T-cell (primary cell): ENCODE measurements around the gene EPB41L4A. TPM values are rescaled to one million over a fixed set of nuclear protein-coding genes. Genes with fewer than 3 reads are reported as not detected.

Experiments used
- ATAC-seq, 4 experiments: fragments of 200-7000 bp in 3 of 4; fragments of 150-1000 bp in 1 of 4; cut with Tn5 transposase; replicated peaks in 1 of 4; 1 replicate in 3 of 4; 2 replicates in 1 of 4; pipeline ENCODE4 v1.10.0; 2021; ENCODE audit warnings: moderate library complexity in 3 of 4, mild to moderate bottlenecking in 2 of 4, moderate number of reproducible peaks in 1 of 4
- CTCF ChIA-PET, 2 donors: fragments of 300-600 bp; sonication (Branson Sonifier 250); formaldehyde crosslinking; loops; one replicate each; lab custom pipeline; 2022; ENCODE audit warnings: antibody characterized with exemption in 2 of 2; lab: Charles Lee
- POLR2A ChIA-PET, 2 donors: fragments of 300-600 bp; sonication (Branson Sonifier 250); formaldehyde crosslinking; loops; one replicate each; lab custom pipeline; 2022; ENCODE audit warnings: antibody characterized with exemption in 2 of 2; lab: Charles Lee
- DNase-seq, 35 experiments: peaks; one replicate each; pipeline versions ENCODE4 v3.0.0 to v3.0.0-alpha.2; 2013 to 2023
- H3K27ac ChIP-seq: one replicate; pipeline ENCODE4 v1.5.1; 2013; ENCODE audit warnings: low read length
- H3K27me3 ChIP-seq, 2 experiments: replicated peaks in 1 of 2; 1 replicate in 1 of 2; 2 replicates in 1 of 2; pipeline versions ENCODE4 v1.6.1 to v1.7.0; 2013; ENCODE audit warnings: low read length in 1 of 2, mixed read lengths in 1 of 2; ENCODE audit not compliant: control insufficient read depth in 2 of 2, insufficient read depth in 2 of 2; ENCODE audit errors: extremely low read depth in 1 of 2
- H3K36me3 ChIP-seq, 2 donors: 1 replicate in 1 of 2; 2 replicates in 1 of 2; pipeline versions ENCODE4 v1.6.1 to v1.7.0; 2013; ENCODE audit warnings: low read length in 1 of 2; ENCODE audit not compliant: control insufficient read depth in 2 of 2, insufficient read depth in 1 of 2; ENCODE audit errors: extremely low read depth in 1 of 2
- H3K4me1 ChIP-seq, 2 experiments: 1 replicate in 1 of 2; 2 replicates in 1 of 2; pipeline versions ENCODE4 v1.6.1 to v1.7.0; 2013; ENCODE audit warnings: low read length in 2 of 2, mixed read lengths in 1 of 2; ENCODE audit not compliant: insufficient read depth in 2 of 2, control insufficient read depth in 1 of 2; ENCODE audit errors: extremely low read depth in 1 of 2
- H3K4me3 ChIP-seq, 2 donors: 1 replicate in 1 of 2; 2 replicates in 1 of 2; pipeline versions ENCODE4 v1.5.1 to v1.7.0; 2013; ENCODE audit warnings: mild to moderate bottlenecking in 2 of 2, low read length in 1 of 2, moderate library complexity in 1 of 2; ENCODE audit not compliant: control insufficient read depth in 1 of 2; ENCODE audit errors: extremely low read depth in 1 of 2
- H3K9me3 ChIP-seq: 2 replicates; pipeline ENCODE4 v1.7.0; 2013
- H3K27ac Mint-ChIP-seq, 2 donors: one replicate each; pipeline ENCODE4 v1.8.0; 2020 to 2021; ENCODE audit warnings: mild to moderate bottlenecking in 2 of 2, mixed read lengths in 2 of 2
- H3K27me3 Mint-ChIP-seq, 2 donors: one replicate each; pipeline ENCODE4 v1.8.0; 2021 to 2022; ENCODE audit warnings: mixed read lengths in 2 of 2
- H3K36me3 Mint-ChIP-seq: one replicate; pipeline ENCODE4 v1.8.0; 2021; ENCODE audit warnings: mixed read lengths
- H3K4me1 Mint-ChIP-seq, 3 donors: one replicate each; pipeline ENCODE4 v1.8.0; 2020 to 2022; ENCODE audit warnings: mixed read lengths in 3 of 3, mild to moderate bottlenecking in 1 of 3
- H3K4me3 Mint-ChIP-seq, 3 donors: one replicate each; pipeline ENCODE4 v1.8.0; 2020 to 2022; ENCODE audit warnings: mild to moderate bottlenecking in 3 of 3, mixed read lengths in 3 of 3, moderate library complexity in 3 of 3
- H3K9me3 Mint-ChIP-seq, 3 donors: one replicate each; pipeline ENCODE4 v1.8.0; 2020 to 2022; ENCODE audit warnings: mixed read lengths in 3 of 3
- WGBS: methylation state at CpG from one replicate; pipeline ENCODE4 v1.1.5; 2013; ENCODE audit warnings: missing lambda C conversion rate; ENCODE audit not compliant: insufficient coverage; 5-methylcytosine and 5-hydroxymethylcytosine counted together
- total RNA-seq, 35 experiments: library from RNA in 6 of 35; stranded (reverse) in 6 of 35; fragments of 120-200 nt in 1 of 35; gene quantifications; one replicate each; pipeline versions ENCODE4 v1.2.1 to v1.2.4 and lab custom pipeline; 2013 to 2026

The EPB41L4A gene
- total RNA-seq, 5 donors from 2014 or later (not counting 1 experiment from before 2014, with no cell fraction given) = 0.47 to 2.5 (median 1.5) TPM

DNA sequence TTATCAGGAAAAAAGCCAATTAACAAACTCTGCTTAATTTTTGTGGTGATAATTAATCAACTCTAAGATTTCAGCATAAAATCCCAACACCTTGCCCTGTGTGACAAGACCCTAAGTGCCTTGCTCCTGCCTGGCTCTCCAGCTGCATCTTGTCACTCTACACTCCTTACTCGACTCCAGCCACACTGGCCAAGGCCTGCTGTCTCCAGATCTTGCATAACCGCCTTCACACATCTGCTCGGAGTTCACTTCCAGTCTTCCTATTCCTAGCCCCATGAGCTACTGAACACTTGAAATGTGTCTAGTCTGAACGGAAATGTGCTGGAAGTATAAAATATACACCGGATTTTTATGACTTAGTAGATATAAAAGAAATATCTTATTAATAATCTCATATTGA is 259.6 kb downstream of the EPB41L4A start:
- Histone ChIP-seq H3K36me3 (peaks cover 2 to 23% of the 10 kb centered on the region in 2 donors), H3K27ac (no peak overlapping the region), H3K9me3 (no peaks in the 10 kb centered on the region), H3K4me1 (peaks cover 9 to 13% of the 10 kb centered on the region in 2 experiments), H3K4me3 (no peak overlapping the region), H3K27me3 (peaks cover 0 to 3% of the 10 kb centered on the region in 2 experiments)
- 89% methylated on average over 1 of the region's 5 CpGs for WGBS
- H3K36me3 Mint-ChIP-seq = peaks cover 19% of the 10 kb centered on the region
- ChIA-PET POLR2A (no interaction called here), CTCF (interaction anchor here (0.7 to 1.2 kb wide), 4 partner anchors 10 to 1534 kb away, joined by 3 read pairs; no protein-coding TSS in a partner anchor)
- peaks cover 0 to 3% (median 0%) of the 10 kb centered on the region in 3 donors for H3K9me3 Mint-ChIP-seq
- ATAC-seq (no peak), DNase-seq (no peak)
- peak overlapping the region in 2 of 3 donors; percentile 11 to 32 for H3K4me3 Mint-ChIP-seq
- H3K27me3 Mint-ChIP-seq = no peaks in the 10 kb centered on the region
- no peak overlapping the region for H3K27ac Mint-ChIP-seq
- H3K4me1 Mint-ChIP-seq = peaks cover 30 to 38% (median 30%) of the 10 kb centered on the region in 3 donors

DNA sequence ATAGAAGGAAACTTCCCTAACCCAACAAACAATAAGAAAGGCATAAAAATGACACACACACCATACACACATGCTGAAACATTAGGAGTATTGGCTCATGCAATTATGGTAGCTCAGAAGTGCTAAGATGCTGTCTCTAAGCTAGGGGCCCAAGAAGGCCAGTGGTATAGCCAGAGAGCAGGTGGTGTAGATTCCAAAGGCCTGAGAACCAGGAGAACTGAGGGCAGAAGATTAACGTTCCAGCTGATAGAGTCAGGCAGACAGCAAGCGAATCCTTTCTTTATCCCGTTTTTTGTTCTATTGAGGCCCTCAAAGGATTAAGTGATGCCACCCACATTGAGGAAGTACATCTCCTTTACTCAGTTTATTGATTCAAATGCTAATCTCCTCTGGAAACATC is 262.9 kb downstream of the EPB41L4A start:
- Histone ChIP-seq H3K4me3 (no peak overlapping the region), H3K4me1 (peaks cover 1 to 8% of the 10 kb centered on the region in 2 experiments), H3K36me3 (no peaks in the 10 kb centered on the region), H3K27ac (no peak overlapping the region), H3K9me3 (no peaks in the 10 kb centered on the region), H3K27me3 (peaks cover 0 to 7% of the 10 kb centered on the region in 2 experiments)
- no peaks in the 10 kb centered on the region for H3K36me3 Mint-ChIP-seq
- POLR2A ChIA-PET = no interaction called here
- ATAC-seq (no peak), DNase-seq (no peak)
- peaks cover 0 to 3% (median 0%) of the 10 kb centered on the region in 3 donors for H3K9me3 Mint-ChIP-seq
- WGBS = 93% methylated on average over 3 of the region's 3 CpGs
- H3K27ac Mint-ChIP-seq = no peak overlapping the region
- no peak overlapping the region for H3K4me3 Mint-ChIP-seq
- peaks cover 6 to 11% (median 8%) of the 10 kb centered on the region in 3 donors for H3K4me1 Mint-ChIP-seq
- H3K27me3 Mint-ChIP-seq = peaks cover 0 to 4% of the 10 kb centered on the region in 2 donors
- CTCF ChIA-PET = no interaction called here

DNA sequence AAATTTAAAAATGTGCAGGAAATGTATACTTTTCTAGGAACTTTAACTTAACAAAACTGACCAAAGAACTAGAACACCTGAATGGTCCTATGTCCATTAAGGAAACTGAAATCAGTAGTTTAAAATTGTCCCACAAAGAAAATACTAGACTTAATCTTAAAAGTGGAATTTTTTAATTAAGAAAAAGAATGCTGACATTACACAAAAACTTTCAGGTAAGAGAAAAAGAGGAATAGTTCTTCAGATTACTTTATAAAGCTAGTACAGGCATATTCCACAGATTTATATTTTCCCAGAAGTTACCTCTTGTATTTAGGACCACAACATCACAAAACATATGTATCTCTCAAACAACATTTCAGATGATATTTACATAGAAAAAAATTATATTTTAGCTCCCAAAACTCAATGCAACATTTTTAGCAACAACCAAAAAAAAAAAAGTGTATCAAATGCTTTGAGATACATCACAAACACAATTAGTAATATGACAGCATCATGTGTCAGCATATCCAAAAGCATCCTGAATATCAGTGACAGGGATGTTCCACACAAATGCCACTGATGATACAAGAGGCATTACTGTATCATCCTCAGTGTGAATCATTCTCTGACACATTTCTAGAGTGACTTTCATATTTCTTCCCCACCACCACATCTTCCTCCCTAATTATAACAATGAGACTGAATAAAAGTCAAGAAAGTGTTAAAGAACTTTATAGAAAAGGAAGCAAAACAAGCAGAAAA is 264.0 kb downstream of the EPB41L4A start:
- POLR2A ChIA-PET = no interaction called here
- ATAC-seq = no peak

DNA sequence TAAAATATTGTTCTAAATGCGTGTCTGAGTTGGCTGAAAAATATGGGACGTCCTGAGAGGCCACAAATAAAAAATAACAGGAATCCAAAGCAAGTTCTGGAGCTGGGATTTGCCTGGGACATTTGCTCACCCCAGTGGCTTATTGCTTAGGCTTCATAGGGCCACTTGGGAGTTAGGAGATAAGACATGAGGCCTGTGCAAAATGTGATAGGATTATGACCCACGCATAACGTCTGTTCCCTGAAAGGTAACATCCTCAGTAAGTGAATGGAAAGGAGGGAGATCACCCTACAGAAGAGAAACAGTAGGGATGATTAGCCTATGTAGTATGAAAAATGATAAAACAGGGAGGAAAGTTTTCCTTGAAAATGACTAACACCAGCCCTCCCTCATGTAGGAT is 269.4 kb downstream of the EPB41L4A start:
- ATAC-seq = no peak
- H3K27me3 ChIP-seq = peaks cover 0 to 11% of the 10 kb centered on the region in 2 experiments
- H3K9me3 Mint-ChIP-seq = no peaks in the 10 kb centered on the region
- ChIA-PET POLR2A (no interaction called here), CTCF (interaction anchor here in 1 of 2 donors (0.6 to 1.0 kb wide), 2 partner anchors 10 to 599 kb away, joined by 3 read pairs; no protein-coding TSS in a partner anchor)
- no peak overlapping the region for H3K4me3 Mint-ChIP-seq
- H3K4me1 ChIP-seq = no peaks in the 10 kb centered on the region
- no peak overlapping the region for H3K4me3 ChIP-seq
- H3K27me3 Mint-ChIP-seq = peaks cover 0 to 13% of the 10 kb centered on the region in 2 donors
- H3K36me3 Mint-ChIP-seq = no peaks in the 10 kb centered on the region
- H3K36me3 ChIP-seq = no peaks in the 10 kb centered on the region
- no CpG with 5 or more reads among the region's 4 CpGs for WGBS
- H3K4me1 Mint-ChIP-seq = no peaks in the 10 kb centered on the region
- DNase-seq = no peak
- no peaks in the 10 kb centered on the region for H3K9me3 ChIP-seq
- no peak overlapping the region for H3K27ac ChIP-seq
- no peak overlapping the region for H3K27ac Mint-ChIP-seq

More for the DNA sequence above, 264.0 kb downstream of the EPB41L4A start:
- Mint-ChIP-seq H3K4me1 (peaks cover under 1 to 1% (median under 1%) of the 10 kb centered on the region in 3 donors), H3K27ac (no peak overlapping the region), H3K36me3 (no peaks in the 10 kb centered on the region), H3K9me3 (peaks cover 0 to 3% (median 0%) of the 10 kb centered on the region in 3 donors), H3K27me3 (peaks cover 0 to 8% of the 10 kb centered on the region in 2 donors), H3K4me3 (no peak overlapping the region)
- Histone ChIP-seq H3K4me3 (no peak overlapping the region), H3K27me3 (peaks cover 0 to 4% of the 10 kb centered on the region in 2 experiments), H3K27ac (no peak overlapping the region), H3K9me3 (no peaks in the 10 kb centered on the region), H3K4me1 (peaks cover 0 to 1% of the 10 kb centered on the region in 2 experiments), H3K36me3 (no peaks in the 10 kb centered on the region)
- CTCF ChIA-PET = no interaction called here
- DNase-seq = no peak

DNA sequence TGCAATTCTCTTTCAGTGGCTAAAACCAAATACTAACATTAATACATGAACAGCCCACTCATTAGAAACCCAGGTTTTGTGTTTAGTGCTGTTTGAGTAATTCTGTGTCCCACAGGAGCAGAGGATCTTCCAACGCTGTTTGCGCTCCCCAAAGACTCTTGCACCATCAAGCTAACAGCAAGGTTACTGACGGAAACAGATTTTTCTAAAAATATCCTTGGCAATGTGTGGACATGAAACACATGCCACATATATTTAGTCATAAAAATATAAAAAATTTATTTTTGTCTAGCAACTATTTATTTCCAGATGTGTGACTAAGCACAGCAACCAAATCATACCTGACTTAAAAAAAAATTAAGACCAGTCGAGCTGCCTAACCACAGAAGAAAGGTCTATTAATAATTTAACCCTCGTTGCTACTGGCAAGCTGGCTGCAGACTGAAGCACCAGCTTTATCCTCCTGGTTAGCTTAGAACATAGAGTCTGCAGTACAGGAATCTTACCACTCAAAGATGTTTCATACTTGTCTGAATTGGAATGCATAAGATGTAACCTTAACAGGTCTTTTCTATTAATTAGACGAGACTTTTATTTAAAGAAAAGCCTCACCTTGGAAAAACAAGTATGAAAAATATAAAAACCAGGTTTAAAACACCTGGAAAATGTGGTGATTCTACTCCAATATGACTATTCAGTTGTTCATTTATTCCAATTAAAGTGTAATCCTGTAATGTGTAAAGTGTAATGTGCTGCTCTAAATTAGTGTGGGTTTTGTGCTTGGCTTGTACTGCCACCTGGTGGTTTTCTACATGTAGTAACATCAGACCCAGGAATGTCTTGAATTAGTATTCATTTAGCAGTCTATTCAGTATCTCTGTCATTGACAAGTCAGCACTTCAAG is 272.5 kb downstream of the EPB41L4A start:
- no peaks in the 10 kb centered on the region for H3K4me1 ChIP-seq
- H3K36me3 ChIP-seq = no peaks in the 10 kb centered on the region
- ATAC-seq (peak; percentile 85 to 90 (median 86)), DNase-seq (peak in 33 of 35 experiments; percentile 10 to 81 (median 44))
- no peaks in the 10 kb centered on the region for H3K9me3 ChIP-seq
- CTCF ChIA-PET = interaction anchor here (0.5 to 2.0 kb wide), 10 partner anchors 10 to 1716 kb away, joined by 3 to 9 read pairs (median 4); no protein-coding TSS in a partner anchor
- no peak overlapping the region for H3K4me3 Mint-ChIP-seq
- no peaks in the 10 kb centered on the region for H3K4me1 Mint-ChIP-seq
- H3K27ac ChIP-seq = no peak overlapping the region
- peaks cover 5 to 15% of the 10 kb centered on the region in 2 donors for H3K27me3 Mint-ChIP-seq
- POLR2A ChIA-PET = no interaction called here
- H3K4me3 ChIP-seq = no peak overlapping the region
- H3K36me3 Mint-ChIP-seq = no peaks in the 10 kb centered on the region
- H3K27ac Mint-ChIP-seq = no peak overlapping the region
- no peaks in the 10 kb centered on the region for H3K9me3 Mint-ChIP-seq
- 60% methylated on average over 1 of the region's 6 CpGs for WGBS
- peaks cover 0 to 11% of the 10 kb centered on the region in 2 experiments for H3K27me3 ChIP-seq

DNA sequence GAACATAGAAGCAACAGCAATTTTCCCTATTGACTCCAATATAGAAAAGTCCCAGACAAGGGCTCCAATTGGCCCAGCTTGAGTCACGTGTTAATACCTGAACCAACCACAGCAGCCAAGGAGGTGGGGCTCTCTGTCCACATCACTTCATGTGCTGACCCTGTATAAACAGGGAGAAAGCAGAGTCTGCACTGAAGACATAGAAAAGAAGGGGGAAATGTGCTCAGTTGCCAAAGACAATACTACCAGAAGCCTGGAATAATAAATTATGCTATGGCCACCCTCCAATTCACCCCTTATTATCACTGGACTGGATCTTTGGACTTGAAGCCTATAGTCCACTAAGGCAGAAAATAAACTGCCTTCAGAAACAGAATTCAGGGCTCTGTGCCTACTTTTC is 275.4 kb downstream of the EPB41L4A start:
- peaks cover 0 to 7% of the 10 kb centered on the region in 2 experiments for H3K27me3 ChIP-seq
- POLR2A ChIA-PET = no interaction called here
- WGBS = no CpG with 5 or more reads among the region's 1 CpG

More for the DNA sequence above, 275.4 kb downstream of the EPB41L4A start:
- no peaks in the 10 kb centered on the region for H3K9me3 ChIP-seq
- H3K4me1 ChIP-seq = no peaks in the 10 kb centered on the region
- CTCF ChIA-PET = interaction anchor here in 1 of 2 donors (1.8 kb wide), 1 partner anchor 593 kb away, joined by 4 read pairs; no protein-coding TSS in a partner anchor
- DNase-seq (no peak), ATAC-seq (no peak)
- no peak overlapping the region for H3K27ac ChIP-seq
- no peak overlapping the region for H3K4me3 ChIP-seq
- Mint-ChIP-seq H3K4me1 (no peaks in the 10 kb centered on the region), H3K9me3 (no peaks in the 10 kb centered on the region), H3K27ac (no peak overlapping the region), H3K27me3 (peaks cover 12% of the 10 kb centered on the region in 2 donors), H3K4me3 (no peak overlapping the region), H3K36me3 (no peaks in the 10 kb centered on the region)
- H3K36me3 ChIP-seq = no peaks in the 10 kb centered on the region
